CD4-positive, alpha-beta T cell (primary cell): ENCODE measurements around the gene DGKI. TPM values are rescaled to one million over a fixed set of nuclear protein-coding genes. Genes with fewer than 3 reads are reported as not detected.
"Not testable (repeated sequence)": the region's sequence is repeated elsewhere in the genome, so short reads cannot be mapped to it uniquely, and the experiment has no call there.

Source experiments
- ATAC-seq: fragments of 200-7000 bp; cut with Tn5 transposase; one replicate; pipeline ENCODE4 v1.10.0; 2022; ENCODE audit warnings: mild to moderate bottlenecking; ENCODE audit not compliant: poor library complexity
- CTCF ChIA-PET: fragments of 350-600 bp; sonication (Branson Sonifier 250); formaldehyde crosslinking; loops from one replicate; lab custom pipeline; 2021; ENCODE audit warnings: antibody characterized with exemption, inconsistent platforms; lab: Charles Lee
- POLR2A ChIA-PET: fragments of 350-600 bp; sonication (Branson Sonifier 250); formaldehyde crosslinking; loops from one replicate; lab custom pipeline; 2021; ENCODE audit warnings: antibody characterized with exemption, inconsistent platforms; lab: Charles Lee
- DNase-seq, 14 experiments: peaks; one replicate each; pipeline ENCODE4 v3.0.0-alpha.2; 2013 to 2020; ENCODE audit warnings: mixed read lengths in 2 of 14
- H3K27ac ChIP-seq, 2 donors: one replicate each; pipeline versions ENCODE4 v1.5.1 to v1.7.0; 2013; ENCODE audit warnings: low read length in 2 of 2, low read depth in 1 of 2, mild to moderate bottlenecking in 1 of 2
- H3K27me3 ChIP-seq, 2 experiments: 1 replicate in 1 of 2; 2 replicates in 1 of 2; pipeline versions ENCODE4 v1.6.1 to v1.7.0; 2013; ENCODE audit warnings: low read length in 2 of 2, control low read depth in 1 of 2, mild to moderate bottlenecking in 1 of 2, moderate library complexity in 1 of 2; ENCODE audit not compliant: insufficient read depth in 2 of 2, control insufficient read depth in 1 of 2
- H3K36me3 ChIP-seq: one replicate; pipeline ENCODE4 v1.6.1; 2013; ENCODE audit warnings: low read length, control low read depth; ENCODE audit not compliant: insufficient read depth
- H3K4me1 ChIP-seq: one replicate; pipeline ENCODE4 v1.6.1; 2013; ENCODE audit warnings: low read length, control low read depth; ENCODE audit not compliant: insufficient read depth
- H3K4me3 ChIP-seq: one replicate; pipeline ENCODE4 v1.5.1; 2013; ENCODE audit warnings: mild to moderate bottlenecking, low read length, moderate library complexity
- H3K9me3 ChIP-seq, 2 experiments: 1 replicate in 1 of 2; 2 replicates in 1 of 2; pipeline versions ENCODE4 v1.6.1 to v1.7.0; 2013; ENCODE audit warnings: low read length in 2 of 2, mild to moderate bottlenecking in 2 of 2, control low read depth in 1 of 2, moderate library complexity in 1 of 2; ENCODE audit not compliant: control insufficient read depth in 1 of 2, insufficient read depth in 1 of 2
- H3K27ac Mint-ChIP-seq: one replicate; pipeline ENCODE4 v1.8.0; 2020; ENCODE audit warnings: mixed read lengths
- H3K27me3 Mint-ChIP-seq: one replicate; pipeline ENCODE4 v1.8.0; 2021; ENCODE audit warnings: mixed read lengths
- H3K36me3 Mint-ChIP-seq: one replicate; pipeline ENCODE4 v1.8.0; 2021; ENCODE audit warnings: low read depth, mixed read lengths
- H3K4me1 Mint-ChIP-seq: one replicate; pipeline ENCODE4 v1.8.0; 2021; ENCODE audit warnings: low read depth, mixed read lengths
- H3K4me3 Mint-ChIP-seq: one replicate; pipeline ENCODE4 v1.8.0; 2020; ENCODE audit warnings: mild to moderate bottlenecking, mixed read lengths
- H3K9me3 Mint-ChIP-seq: one replicate; pipeline ENCODE4 v1.8.0; 2020; ENCODE audit warnings: mixed read lengths
- CTCF ChIP-seq: fragments of 200-600 bp; IDR thresholded peaks from one replicate; pipeline ENCODE4 v1.8.0; 2022; ENCODE audit warnings: antibody characterized with exemption, mild to moderate bottlenecking
- intact Hi-C, 2 experiments: fragments of 100-400 bp; cut with DNase I in 1 of 2; cut with micrococcal nuclease in 1 of 2; formaldehyde crosslinking; loops; one replicate each; pipeline versions ENCODE4 v1.15.1 to v1.9.0; 2023 to 2025; cut with DNase I, micrococcal nuclease
- total RNA-seq, 174 experiments: library from RNA in 2 of 174; stranded (reverse) in 2 of 174; gene quantifications; one replicate each; pipeline ENCODE4 v1.2.3 and lab custom pipeline; 2021 to 2026

Gene DGKI
- total RNA-seq, 2 experiments from 2014 or later: not detected

- ChIA-PET POLR2A (no interaction called here), CTCF (no interaction called here)
Measured at GRCh38 chr7:137832382-137832781, 14.4 kb downstream of the DGKI start.

DNA sequence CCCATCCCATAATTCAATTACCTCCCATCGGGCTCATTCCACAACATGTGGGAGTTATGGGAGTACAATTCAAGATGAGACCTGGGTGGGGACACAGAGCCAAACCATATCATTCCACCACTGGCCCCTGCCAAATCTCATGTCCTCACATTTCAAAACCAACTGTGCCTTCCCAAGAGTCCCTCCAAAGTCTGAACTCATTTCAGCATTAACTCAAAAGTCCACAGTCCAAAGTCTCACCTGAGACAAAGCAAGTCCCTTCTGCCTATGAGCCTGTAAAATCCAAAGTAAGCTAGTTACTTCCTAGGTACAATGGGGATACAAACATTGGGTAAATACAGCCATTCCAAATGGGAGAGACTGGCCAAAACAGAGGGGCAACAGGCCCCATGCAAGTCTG lies 15.2 kb downstream of the DGKI start:
- peaks cover 33% of the 10 kb centered on the region for H3K27me3 Mint-ChIP-seq
- CTCF ChIA-PET, H3K4me3 Mint-ChIP-seq, H3K27me3 ChIP-seq, H3K27ac Mint-ChIP-seq, H3K36me3 Mint-ChIP-seq, H3K4me1 Mint-ChIP-seq, H3K27ac ChIP-seq, H3K4me1 ChIP-seq, DNase-seq, H3K9me3 ChIP-seq, POLR2A ChIA-PET, ATAC-seq, H3K4me3 ChIP-seq, intact Hi-C loops, H3K9me3 Mint-ChIP-seq, H3K36me3 ChIP-seq: not testable (repeated sequence)

More at GRCh38 chr7:137832382-137832781, 14.4 kb downstream of the DGKI start:
- H3K36me3 ChIP-seq: no peaks in the 10 kb centered on the region
- H3K9me3 ChIP-seq: peaks cover 9% of the 10 kb centered on the region in 2 experiments
- no peak overlapping the region for H3K4me3 ChIP-seq
- no peak overlapping the region for H3K27ac ChIP-seq
- no peak for TF ChIP-seq CTCF
- intact Hi-C loops: no loop called here
- H3K4me1 ChIP-seq: no peaks in the 10 kb centered on the region
- ATAC-seq (no peak), DNase-seq (no peak)
- Mint-ChIP-seq H3K27ac (no peak overlapping the region), H3K4me1 (no peaks in the 10 kb centered on the region), H3K36me3 (no peaks in the 10 kb centered on the region), H3K27me3 (peaks cover 35% of the 10 kb centered on the region), H3K9me3 (peaks cover 5% of the 10 kb centered on the region), H3K4me3 (no peak overlapping the region)
- H3K27me3 ChIP-seq: peaks cover 8% of the 10 kb centered on the region in 2 experiments

GRCh38 chr7:137829337-137829992 lies 17.3 kb downstream of the DGKI start:
- CTCF ChIA-PET: no interaction called here
- Mint-ChIP-seq H3K4me1 (no peaks in the 10 kb centered on the region), H3K4me3 (no peak overlapping the region), H3K27ac (no peak overlapping the region), H3K9me3 (peaks cover 5% of the 10 kb centered on the region), H3K36me3 (no peaks in the 10 kb centered on the region), H3K27me3 (peaks cover 32% of the 10 kb centered on the region)
- H3K36me3 ChIP-seq: no peaks in the 10 kb centered on the region
- DNase-seq (no peak), ATAC-seq (no peak)
- no peaks in the 10 kb centered on the region for H3K4me1 ChIP-seq
- intact Hi-C loops: no loop called here
- H3K9me3 ChIP-seq: peaks cover 9% of the 10 kb centered on the region in 2 experiments
- no peak overlapping the region for H3K4me3 ChIP-seq
- POLR2A ChIA-PET: no interaction called here
- peaks cover 2 to 4% of the 10 kb centered on the region in 2 experiments for H3K27me3 ChIP-seq
- TF ChIP-seq CTCF: no peak
- H3K27ac ChIP-seq: no peak overlapping the region

GRCh38 chr7:137828456-137828855 lies 18.3 kb downstream of the DGKI start:
- H3K36me3 ChIP-seq: no peaks in the 10 kb centered on the region
- no peaks in the 10 kb centered on the region for H3K4me1 ChIP-seq
- POLR2A ChIA-PET: no interaction called here
- peaks cover 2 to 4% of the 10 kb centered on the region in 2 experiments for H3K27me3 ChIP-seq
- DNase-seq: no peak
- intact Hi-C loops: no loop called here
- Mint-ChIP-seq H3K27me3 (peaks cover 38% of the 10 kb centered on the region), H3K4me3 (no peak overlapping the region), H3K9me3 (peaks cover 5% of the 10 kb centered on the region), H3K36me3 (no peaks in the 10 kb centered on the region), H3K4me1 (no peaks in the 10 kb centered on the region), H3K27ac (no peak overlapping the region)
- peaks cover 9% of the 10 kb centered on the region in 2 experiments for H3K9me3 ChIP-seq
- no peak overlapping the region for H3K27ac ChIP-seq
- no peak for TF ChIP-seq CTCF
- no peak overlapping the region for H3K4me3 ChIP-seq
- ATAC-seq: no peak
- CTCF ChIA-PET: no interaction called here
